ENCODE measurements around the gene HINFP. TPM values are rescaled to one million over a fixed set of nuclear protein-coding genes. Genes with fewer than 3 reads are reported as not detected.
A peak's percentile ranks its signal among the peaks of the same experiment; 100 is the strongest.

Gene HINFP
- total RNA-seq = 10 to 100 TPM; 22.3 to 24.3 TPM

GRCh38 chr11:119121008-119121810 lies at the start of gene HINFP:
Gene HINFP, plus strand, starts transcription at chr11:119121580. Its CDS starts 5,365 bp downstream, at chr11:119126945.
- Mint-ChIP-seq H3K36me3 (peaks cover 14% of the 10 kb centered on the region), H3K27me3 (no peaks in the 10 kb centered on the region), H3K27ac (peak within 1 kb of the TSS; percentile 78), H3K9me3 (no peaks in the 10 kb centered on the region), H3K4me3 (peak within 1 kb of the TSS; percentile 88), H3K4me1 (ENCODE audit: low read depth) (peaks cover 28% of the 10 kb centered on the region)
- intact Hi-C loops (cut with micrococcal nuclease) = loop anchor here (1.0 to 5.0 kb wide), 6 partner anchors 14 to 211 kb away; partner anchors contain the start of genes C2CD2L, DPAGT1, HMBS and RNF26
- peak; percentile 100 for DNase-seq
- CTCF ChIA-PET = interaction anchor here (0.7 to 1.8 kb wide), 10 partner anchors 11 to 75 kb away, joined by 3 to 9 read pairs (median 4); partner anchors contain the start of genes C2CD2L, NLRX1 and VPS11
- POLR2A ChIA-PET = interaction anchor here (0.5 to 2.2 kb wide), 10 partner anchors 11 to 65 kb away, joined by 3 to 10 read pairs (median 3); partner anchors contain the start of genes C2CD2L, DPAGT1 and VPS11

GRCh38 chr11:119077839-119078238 lies 43.5 kb upstream of the HINFP start:
- H3K9me3 Mint-ChIP-seq = no peaks in the 10 kb centered on the region
- ChIA-PET POLR2A (interaction anchor here (0.7 to 1.4 kb wide), 4 partner anchors 10 to 62 kb away, joined by 3 to 5 read pairs (median 4); partner anchors contain the start of gene VPS11), CTCF (interaction anchor here (1.5 kb wide), 1 partner anchor 43 kb away, joined by 3 read pairs; the partner anchor contains the start of gene HINFP)
- H3K27ac Mint-ChIP-seq = no peak overlapping the region
- no peak for DNase-seq
- no peak overlapping the region for H3K4me3 Mint-ChIP-seq
- no peaks in the 10 kb centered on the region for H3K4me1 Mint-ChIP-seq (ENCODE audit: low read depth)
- intact Hi-C loops (cut with micrococcal nuclease) = no loop called here
- H3K36me3 Mint-ChIP-seq = peaks cover 23% of the 10 kb centered on the region
- H3K27me3 Mint-ChIP-seq = no peaks in the 10 kb centered on the region

GRCh38 chr11:119078675-119079420 lies 42.5 kb upstream of the HINFP start:
- ChIA-PET POLR2A (interaction anchor here (0.7 to 1.4 kb wide), 4 partner anchors 11 to 28 kb away, joined by 3 to 5 read pairs (median 4); partner anchors contain the start of genes HYOU1 and VPS11), CTCF (interaction anchor here (0.8 to 1.5 kb wide), 2 partner anchors 42 to 127 kb away, joined by 3 read pairs; partner anchors contain the start of genes CBL and HINFP)
- Mint-ChIP-seq H3K9me3 (no peaks in the 10 kb centered on the region), H3K27me3 (no peaks in the 10 kb centered on the region), H3K36me3 (peaks cover 16% of the 10 kb centered on the region), H3K4me1 (ENCODE audit: low read depth) (no peaks in the 10 kb centered on the region), H3K4me3 (no peak overlapping the region), H3K27ac (no peak overlapping the region)
- DNase-seq = no peak
- intact Hi-C loops (cut with micrococcal nuclease) = no loop called here

- intact Hi-C loops (cut with micrococcal nuclease) = no loop called here
- ChIA-PET CTCF (interaction anchor here (1.8 kb wide), 1 partner anchor 115 kb away, joined by 5 read pairs; no protein-coding TSS in a partner anchor), POLR2A (interaction anchor here (0.5 to 1.0 kb wide), 2 partner anchors 11 to 13 kb away, joined by 3 read pairs; no protein-coding TSS in a partner anchor)
- no peak for DNase-seq
- Mint-ChIP-seq H3K27ac (peak overlapping the region; percentile 3), H3K4me1 (ENCODE audit: low read depth) (peaks cover 14% of the 10 kb centered on the region), H3K4me3 (no peak overlapping the region), H3K36me3 (peaks cover 14% of the 10 kb centered on the region), H3K27me3 (no peaks in the 10 kb centered on the region), H3K9me3 (no peaks in the 10 kb centered on the region)
Measured at GRCh38 chr11:119081682-119082260, 39.6 kb upstream of the HINFP start.

- peak within 1 kb of the TSS; percentile 98 for H3K4me3 Mint-ChIP-seq
- H3K4me1 Mint-ChIP-seq (ENCODE audit: low read depth) = peaks cover 21% of the 10 kb centered on the region
- no peaks in the 10 kb centered on the region for H3K9me3 Mint-ChIP-seq
- CTCF ChIA-PET = interaction anchor here (0.6 to 2.6 kb wide), 8 partner anchors 9 to 155 kb away, joined by 3 to 10 read pairs (median 3); partner anchors contain the start of gene VPS11
- H3K36me3 Mint-ChIP-seq = peaks cover 6% of the 10 kb centered on the region
- H3K27ac Mint-ChIP-seq = peak within 1 kb of the TSS; percentile 95
- DNase-seq = peak; percentile 93
- intact Hi-C loops (cut with micrococcal nuclease) = loop anchor here (1.0 to 2.0 kb wide), 3 partner anchors 10 to 36 kb away; partner anchors contain the start of genes HINFP and VPS11
- POLR2A ChIA-PET = interaction anchor here (0.6 to 4.5 kb wide), 10 partner anchors 10 to 458 kb away, joined by 3 to 41 read pairs (median 5); partner anchors contain the start of genes C2CD2L, DPAGT1, HYOU1 and TRAPPC4
- H3K27me3 Mint-ChIP-seq = no peaks in the 10 kb centered on the region
Measured at GRCh38 chr11:119084663-119085436, 36.5 kb upstream of the HINFP start, which contains the start of gene HMBS. Gene HMBS, plus strand, starts transcription at chr11:119084881. Its CDS starts 153 bp downstream, at chr11:119085034.

- peak overlapping the region; percentile 98 for H3K4me3 Mint-ChIP-seq
- H3K4me1 Mint-ChIP-seq (ENCODE audit: low read depth) = peaks cover 21% of the 10 kb centered on the region
- POLR2A ChIA-PET = interaction anchor here (0.6 to 4.5 kb wide), 9 partner anchors 9 to 458 kb away, joined by 3 to 41 read pairs (median 6); partner anchors contain the start of genes C2CD2L, DPAGT1, HYOU1 and TRAPPC4
- DNase-seq = peak; percentile 61
- no peaks in the 10 kb centered on the region for H3K27me3 Mint-ChIP-seq
- intact Hi-C loops (cut with micrococcal nuclease) = loop anchor here (1.0 to 2.0 kb wide), 3 partner anchors 10 to 35 kb away; partner anchors contain the start of genes HINFP and VPS11
- H3K9me3 Mint-ChIP-seq = no peaks in the 10 kb centered on the region
- peak overlapping the region; percentile 95 for H3K27ac Mint-ChIP-seq
- CTCF ChIA-PET = interaction anchor here (0.8 to 2.6 kb wide), 6 partner anchors 9 to 199 kb away, joined by 3 to 10 read pairs (median 4); partner anchors contain the start of genes CBL, DPAGT1 and VPS11
- H3K36me3 Mint-ChIP-seq = peaks cover 10% of the 10 kb centered on the region
Measured at GRCh38 chr11:119085437-119085847, 35.9 kb upstream of the HINFP start.

GRCh38 chr11:119087123-119087522 lies 34.3 kb upstream of the HINFP start:
- H3K36me3 Mint-ChIP-seq = peaks cover 6% of the 10 kb centered on the region
- no peak overlapping the region for H3K27ac Mint-ChIP-seq
- H3K4me1 Mint-ChIP-seq (ENCODE audit: low read depth) = peaks cover 28% of the 10 kb centered on the region
- no peak for DNase-seq
- no peak overlapping the region for H3K4me3 Mint-ChIP-seq
- intact Hi-C loops (cut with micrococcal nuclease) = no loop called here
- H3K9me3 Mint-ChIP-seq = no peaks in the 10 kb centered on the region
- ChIA-PET CTCF (no interaction called here), POLR2A (interaction anchor here (4.5 kb wide), 1 partner anchor 7 kb away, joined by 41 read pairs; a partner anchor contains a TSS)
- H3K27me3 Mint-ChIP-seq = no peaks in the 10 kb centered on the region

- no peak overlapping the region for H3K4me3 Mint-ChIP-seq
- CTCF ChIA-PET = no interaction called here
- POLR2A ChIA-PET = no interaction called here
Measured at GRCh38 chr11:119087747-119088241, 33.6 kb upstream of the HINFP start.

GRCh38 chr11:119088406-119088805 lies 33.0 kb upstream of the HINFP start:
- H3K27me3 Mint-ChIP-seq = no peaks in the 10 kb centered on the region
- peaks cover 40% of the 10 kb centered on the region for H3K4me1 Mint-ChIP-seq (ENCODE audit: low read depth)
- intact Hi-C loops (cut with micrococcal nuclease) = no loop called here
- peaks cover 19% of the 10 kb centered on the region for H3K36me3 Mint-ChIP-seq
- ChIA-PET POLR2A (no interaction called here), CTCF (no interaction called here)
- no peak for DNase-seq
- H3K9me3 Mint-ChIP-seq = no peaks in the 10 kb centered on the region
- no peak overlapping the region for H3K4me3 Mint-ChIP-seq
- H3K27ac Mint-ChIP-seq = no peak overlapping the region

More at GRCh38 chr11:119087747-119088241, 33.6 kb upstream of the HINFP start:
- DNase-seq = no peak
- intact Hi-C loops (cut with micrococcal nuclease) = no loop called here
- H3K9me3 Mint-ChIP-seq = no peaks in the 10 kb centered on the region
- H3K27ac Mint-ChIP-seq = no peak overlapping the region
- no peaks in the 10 kb centered on the region for H3K27me3 Mint-ChIP-seq
- H3K4me1 Mint-ChIP-seq (ENCODE audit: low read depth) = peaks cover 35% of the 10 kb centered on the region
- H3K36me3 Mint-ChIP-seq = peaks cover 13% of the 10 kb centered on the region

GRCh38 chr11:119089319-119089718 lies 32.1 kb upstream of the HINFP start:
- no peak overlapping the region for H3K27ac Mint-ChIP-seq
- intact Hi-C loops (cut with micrococcal nuclease) = no loop called here
- H3K4me3 Mint-ChIP-seq = no peak overlapping the region
- ChIA-PET CTCF (no interaction called here), POLR2A (no interaction called here)
- H3K27me3 Mint-ChIP-seq = no peaks in the 10 kb centered on the region
- H3K9me3 Mint-ChIP-seq = no peaks in the 10 kb centered on the region
- peaks cover 39% of the 10 kb centered on the region for H3K4me1 Mint-ChIP-seq (ENCODE audit: low read depth)
- DNase-seq = no peak
- H3K36me3 Mint-ChIP-seq = peaks cover 28% of the 10 kb centered on the region
